Glutamatergic neuron (in vitro differentiated cells): ENCODE measurements around the gene POLR1A. TPM values are rescaled to one million over a fixed set of nuclear protein-coding genes. Genes with fewer than 3 reads are reported as not detected.

Experiments used
- DNase-seq: peaks from one replicate; pipeline ENCODE4 v3.0.0; 2022
- H3K27ac Mint-ChIP-seq: one replicate; pipeline ENCODE4 v1.8.0; 2020; ENCODE audit warnings: mild to moderate bottlenecking, mixed read lengths, inconsistent platforms; ENCODE audit not compliant: unreplicated experiment
- H3K27me3 Mint-ChIP-seq: one replicate; pipeline ENCODE4 v1.8.0; 2020; ENCODE audit warnings: mild to moderate bottlenecking, moderate library complexity, mixed read lengths, inconsistent platforms; ENCODE audit not compliant: unreplicated experiment
- H3K36me3 Mint-ChIP-seq: one replicate; pipeline ENCODE4 v1.8.0; 2020; ENCODE audit warnings: mild to moderate bottlenecking, mixed read lengths, inconsistent platforms; ENCODE audit not compliant: unreplicated experiment
- H3K4me1 Mint-ChIP-seq: one replicate; pipeline ENCODE4 v1.8.0; 2020; ENCODE audit warnings: mild to moderate bottlenecking, low read depth, mixed read lengths, inconsistent platforms; ENCODE audit not compliant: unreplicated experiment
- H3K4me3 Mint-ChIP-seq: one replicate; pipeline ENCODE4 v1.8.0; 2020; ENCODE audit warnings: mild to moderate bottlenecking, mixed read lengths, inconsistent platforms; ENCODE audit not compliant: unreplicated experiment
- H3K9me3 Mint-ChIP-seq: one replicate; pipeline ENCODE4 v1.8.0; 2020; ENCODE audit warnings: mild to moderate bottlenecking, moderate library complexity, mixed read lengths, inconsistent platforms; ENCODE audit not compliant: unreplicated experiment
- CTCF ChIP-seq: fragments of 200-600 bp; sonication (generic); IDR thresholded peaks from one replicate; pipeline ENCODE4 v1.5.0; 2021; ENCODE audit not compliant: partially characterized antibody, unreplicated experiment
- total RNA-seq: library from RNA; stranded (reverse); fragmentation: NEBNext Ultra II Directional; extraction: Animal tissue kit (Norgen Biotek cat#: 25700); gene quantifications from one replicate; pipeline ENCODE4 v1.2.1, GENCODE V29; 2021; ENCODE audit not compliant: unreplicated experiment

POLR1A gene
- total RNA-seq, 1 donor from 2014 or later = 34.7 TPM

GRCh38 chr2:86000938-86001312 is 104.8 kb downstream of the POLR1A start:
- Mint-ChIP-seq H3K27me3 (peaks cover 8% of the 10 kb centered on the region), H3K4me3 (no peak overlapping the region), H3K27ac (no peak overlapping the region), H3K9me3 (peaks cover 10% of the 10 kb centered on the region), H3K4me1 (peaks cover 5% of the 10 kb centered on the region), H3K36me3 (peaks cover 8% of the 10 kb centered on the region)
- no peak for DNase-seq
- TF ChIP-seq CTCF = no peak

- Mint-ChIP-seq H3K9me3 (peaks cover 10% of the 10 kb centered on the region), H3K27ac (no peak overlapping the region), H3K36me3 (peaks cover 8% of the 10 kb centered on the region), H3K4me3 (no peak overlapping the region), H3K27me3 (peaks cover 9% of the 10 kb centered on the region), H3K4me1 (peaks cover 5% of the 10 kb centered on the region)
- TF ChIP-seq CTCF = no peak
- DNase-seq = no peak
Measured at GRCh38 chr2:86000131-86000937, 105.4 kb downstream of the POLR1A start.

GRCh38 chr2:85999061-85999831 is 106.4 kb downstream of the POLR1A start:
- Mint-ChIP-seq H3K4me1 (peaks cover 5% of the 10 kb centered on the region), H3K4me3 (no peak overlapping the region), H3K27me3 (peaks cover 7% of the 10 kb centered on the region), H3K9me3 (peaks cover 10% of the 10 kb centered on the region), H3K36me3 (peaks cover 8% of the 10 kb centered on the region), H3K27ac (no peak overlapping the region)
- DNase-seq = no peak
- TF ChIP-seq CTCF = no peak

GRCh38 chr2:85998071-85998991 is 107.4 kb downstream of the POLR1A start:
- Mint-ChIP-seq H3K27me3 (peaks cover 7% of the 10 kb centered on the region), H3K4me1 (peaks cover 5% of the 10 kb centered on the region), H3K27ac (no peak overlapping the region), H3K9me3 (peaks cover 10% of the 10 kb centered on the region), H3K4me3 (no peak overlapping the region), H3K36me3 (peaks cover 8% of the 10 kb centered on the region)
- TF ChIP-seq CTCF = no peak
- DNase-seq = no peak
